Ishikawa (cell line): ENCODE data around the gene APOA1.

Experiments used
- CREB1 ChIP-seq: IDR thresholded peaks from 2 replicates; pipeline ENCODE4 v1.6.1; 2012; ENCODE audit warnings: low read depth
- EGR1 ChIP-seq: IDR thresholded peaks from 2 replicates; pipeline ENCODE4 v1.6.1; 2012
- EP300 ChIP-seq: IDR thresholded peaks from 2 replicates; pipeline ENCODE4 v1.6.1; 2012; ENCODE audit warnings: borderline replicate concordance
- MAX ChIP-seq: IDR thresholded peaks from 2 replicates; pipeline ENCODE4 v1.6.1; 2012
- NFIC ChIP-seq: IDR thresholded peaks from 2 replicates; pipeline ENCODE4 v1.6.1; 2012
- RAD21 ChIP-seq: IDR thresholded peaks from 2 replicates; pipeline ENCODE4 v1.6.1; 2012; ENCODE audit warnings: low read depth
- TF ChIP-seq, protein P1 (sequence below): IDR thresholded peaks from 2 replicates; pipeline ENCODE4 v1.6.1; 2012; ENCODE audit warnings: low read depth, mild to moderate bottlenecking

GRCh38 chr11:116796548-116796947 lies 40.9 kb downstream of the APOA1 start:
- TF ChIP-seq RAD21 (no peak), MAX (no peak), EGR1 (no peak), EP300 (no peak), CREB1 (no peak), NFIC (no peak)
- TF ChIP-seq, protein P1, sequence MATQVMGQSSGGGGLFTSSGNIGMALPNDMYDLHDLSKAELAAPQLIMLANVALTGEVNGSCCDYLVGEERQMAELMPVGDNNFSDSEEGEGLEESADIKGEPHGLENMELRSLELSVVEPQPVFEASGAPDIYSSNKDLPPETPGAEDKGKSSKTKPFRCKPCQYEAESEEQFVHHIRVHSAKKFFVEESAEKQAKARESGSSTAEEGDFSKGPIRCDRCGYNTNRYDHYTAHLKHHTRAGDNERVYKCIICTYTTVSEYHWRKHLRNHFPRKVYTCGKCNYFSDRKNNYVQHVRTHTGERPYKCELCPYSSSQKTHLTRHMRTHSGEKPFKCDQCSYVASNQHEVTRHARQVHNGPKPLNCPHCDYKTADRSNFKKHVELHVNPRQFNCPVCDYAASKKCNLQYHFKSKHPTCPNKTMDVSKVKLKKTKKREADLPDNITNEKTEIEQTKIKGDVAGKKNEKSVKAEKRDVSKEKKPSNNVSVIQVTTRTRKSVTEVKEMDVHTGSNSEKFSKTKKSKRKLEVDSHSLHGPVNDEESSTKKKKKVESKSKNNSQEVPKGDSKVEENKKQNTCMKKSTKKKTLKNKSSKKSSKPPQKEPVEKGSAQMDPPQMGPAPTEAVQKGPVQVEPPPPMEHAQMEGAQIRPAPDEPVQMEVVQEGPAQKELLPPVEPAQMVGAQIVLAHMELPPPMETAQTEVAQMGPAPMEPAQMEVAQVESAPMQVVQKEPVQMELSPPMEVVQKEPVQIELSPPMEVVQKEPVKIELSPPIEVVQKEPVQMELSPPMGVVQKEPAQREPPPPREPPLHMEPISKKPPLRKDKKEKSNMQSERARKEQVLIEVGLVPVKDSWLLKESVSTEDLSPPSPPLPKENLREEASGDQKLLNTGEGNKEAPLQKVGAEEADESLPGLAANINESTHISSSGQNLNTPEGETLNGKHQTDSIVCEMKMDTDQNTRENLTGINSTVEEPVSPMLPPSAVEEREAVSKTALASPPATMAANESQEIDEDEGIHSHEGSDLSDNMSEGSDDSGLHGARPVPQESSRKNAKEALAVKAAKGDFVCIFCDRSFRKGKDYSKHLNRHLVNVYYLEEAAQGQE, result no peak
